Peyer's patch (tissue), 4 donors: ENCODE data around the gene LMBR1. TPM values are rescaled to one million over a fixed set of nuclear protein-coding genes. Genes with fewer than 3 reads are reported as not detected.
"Not testable (repeated sequence)": the region's sequence is repeated elsewhere in the genome, so short reads cannot be mapped to it uniquely, and the experiment has no call there.

Source experiments
- DNase-seq, 3 donors: peaks; one replicate each; pipeline ENCODE4 v3.0.0-alpha.2; 2017 to 2019
- H3K27ac ChIP-seq, 4 donors: fragments of 200-600 bp; sonication (generic); one replicate each; pipeline ENCODE4 v1.5.1; 2016 to 2019
- H3K27me3 ChIP-seq, 2 donors: fragments of 200-600 bp; sonication (generic); one replicate each; pipeline ENCODE4 v1.5.1; 2019
- H3K36me3 ChIP-seq, 3 donors: fragments of 200-600 bp; sonication (generic); one replicate each; pipeline ENCODE4 v1.5.1; 2016 to 2019
- H3K4me1 ChIP-seq, 4 donors: fragments of 200-600 bp; sonication (generic); one replicate each; pipeline ENCODE4 v1.5.1; 2016 to 2019
- H3K4me3 ChIP-seq, 4 donors: fragments of 200-600 bp; sonication (generic); 1 replicate in 3 of 4; 2 replicates in 1 of 4; pipeline ENCODE4 v1.5.1; 2016 to 2019; ENCODE audit warnings: mild to moderate bottlenecking in 1 of 4
- H3K9me3 ChIP-seq, 4 donors: fragments of 200-600 bp; sonication (generic); one replicate each; pipeline ENCODE4 v1.5.1; 2016 to 2019; ENCODE audit warnings: mild to moderate bottlenecking in 1 of 4
- CTCF ChIP-seq, 6 experiments: fragments of 450-650 bp in 4 of 6; fragments of 200-600 bp in 2 of 6; sonication (generic) in 1 of 6; IDR thresholded peaks; one replicate each; pipeline ENCODE4 v1.5.1; 2017 to 2019; ENCODE audit warnings: antibody characterized with exemption in 6 of 6, mild to moderate bottlenecking in 3 of 6, moderate library complexity in 1 of 6
- POLR2A ChIP-seq, 2 donors: fragments of 450-650 bp; IDR thresholded peaks; one replicate each; pipeline ENCODE4 v1.5.1; 2017; ENCODE audit warnings: antibody characterized with exemption in 2 of 2, mild to moderate bottlenecking in 2 of 2, moderate library complexity in 2 of 2
- total RNA-seq, 4 donors: library from RNA; depleted of rRNA; stranded (reverse); fragments of >200 nt; gene quantifications; one replicate each; pipeline ENCODE4 v1.1.0, GENCODE V29; 2016

The LMBR1 gene
- total RNA-seq, 4 donors from 2014 or later: 30.5 to 69.3 (median 62.8) TPM

GRCh38 chr7:156811706-156812105 lies 81.3 kb downstream of the LMBR1 start:
- DNase-seq: no peak
- Histone ChIP-seq H3K27ac (no peak overlapping the region), H3K9me3 (no peaks in the 10 kb centered on the region), H3K27me3 (no peaks in the 10 kb centered on the region), H3K36me3 (peaks cover 0 to 6% (median 0%) of the 10 kb centered on the region in 3 donors), H3K4me1 (no peaks in the 10 kb centered on the region), H3K4me3 (no peak overlapping the region)
- no peak for TF ChIP-seq CTCF (IDR thresholded peaks at IDR 0.05)
- no peak for TF ChIP-seq POLR2A (IDR thresholded peaks at IDR 0.05)

GRCh38 chr7:156803656-156804055 lies 89.3 kb downstream of the LMBR1 start:
- not testable (repeated sequence) for H3K9me3 ChIP-seq, H3K27ac ChIP-seq, DNase-seq, H3K4me3 ChIP-seq, H3K27me3 ChIP-seq, H3K36me3 ChIP-seq, H3K4me1 ChIP-seq

- H3K27ac ChIP-seq: no peak overlapping the region
- no peak overlapping the region for H3K4me3 ChIP-seq
- no peaks in the 10 kb centered on the region for H3K9me3 ChIP-seq
- TF ChIP-seq CTCF (IDR thresholded peaks at IDR 0.05) (no peak), POLR2A (IDR thresholded peaks at IDR 0.05) (no peak)
- H3K27me3 ChIP-seq: no peaks in the 10 kb centered on the region
- no peaks in the 10 kb centered on the region for H3K36me3 ChIP-seq
- no peaks in the 10 kb centered on the region for H3K4me1 ChIP-seq
- DNase-seq: no peak
These were observed 90.8 kb downstream of the LMBR1 start for GRCh38 chr7:156802214-156802613.

GRCh38 chr7:156795415-156795814 lies 97.6 kb downstream of the LMBR1 start:
- no peaks in the 10 kb centered on the region for H3K4me1 ChIP-seq
- DNase-seq: no peak
- H3K9me3 ChIP-seq: no peaks in the 10 kb centered on the region
- no peaks in the 10 kb centered on the region for H3K27me3 ChIP-seq
- no peak overlapping the region for H3K4me3 ChIP-seq
- H3K36me3 ChIP-seq: no peaks in the 10 kb centered on the region
- TF ChIP-seq CTCF (IDR thresholded peaks at IDR 0.05) (no peak), POLR2A (IDR thresholded peaks at IDR 0.05) (no peak)
- H3K27ac ChIP-seq: no peak overlapping the region

- H3K27ac ChIP-seq: no peak overlapping the region
- H3K27me3 ChIP-seq: no peaks in the 10 kb centered on the region
- no peaks in the 10 kb centered on the region for H3K9me3 ChIP-seq
- no peaks in the 10 kb centered on the region for H3K4me1 ChIP-seq
- no peak overlapping the region for H3K4me3 ChIP-seq
- H3K36me3 ChIP-seq: no peaks in the 10 kb centered on the region
- TF ChIP-seq POLR2A (IDR thresholded peaks at IDR 0.05): no peak
- TF ChIP-seq CTCF (IDR thresholded peaks at IDR 0.05): no peak
- no peak for DNase-seq
These were observed 99.6 kb downstream of the LMBR1 start for GRCh38 chr7:156793334-156793733.

GRCh38 chr7:156792611-156793010 lies 100.4 kb downstream of the LMBR1 start:
- no peaks in the 10 kb centered on the region for H3K4me1 ChIP-seq
- no peak for DNase-seq

More at GRCh38 chr7:156792611-156793010, 100.4 kb downstream of the LMBR1 start:
- TF ChIP-seq POLR2A (IDR thresholded peaks at IDR 0.05) (no peak), CTCF (IDR thresholded peaks at IDR 0.05) (no peak)
- H3K27ac ChIP-seq: no peak overlapping the region
- H3K9me3 ChIP-seq: no peaks in the 10 kb centered on the region
- H3K4me3 ChIP-seq: no peak overlapping the region
- H3K36me3 ChIP-seq: no peaks in the 10 kb centered on the region
- no peaks in the 10 kb centered on the region for H3K27me3 ChIP-seq
